NCI-H524 treated with DMSO at 0.1 percent for 48 hours (cell line): ENCODE measurements around the gene NYAP1.
"Not testable (repeated sequence)": the region's sequence is repeated elsewhere in the genome, so short reads cannot be mapped to it uniquely, and the experiment has no call there.

Experiments
- DNase-seq: peaks from one replicate; lab custom pipeline; 2025; lab: John Stamatoyannopoulos, UW

The NYAP1 gene

DNA sequence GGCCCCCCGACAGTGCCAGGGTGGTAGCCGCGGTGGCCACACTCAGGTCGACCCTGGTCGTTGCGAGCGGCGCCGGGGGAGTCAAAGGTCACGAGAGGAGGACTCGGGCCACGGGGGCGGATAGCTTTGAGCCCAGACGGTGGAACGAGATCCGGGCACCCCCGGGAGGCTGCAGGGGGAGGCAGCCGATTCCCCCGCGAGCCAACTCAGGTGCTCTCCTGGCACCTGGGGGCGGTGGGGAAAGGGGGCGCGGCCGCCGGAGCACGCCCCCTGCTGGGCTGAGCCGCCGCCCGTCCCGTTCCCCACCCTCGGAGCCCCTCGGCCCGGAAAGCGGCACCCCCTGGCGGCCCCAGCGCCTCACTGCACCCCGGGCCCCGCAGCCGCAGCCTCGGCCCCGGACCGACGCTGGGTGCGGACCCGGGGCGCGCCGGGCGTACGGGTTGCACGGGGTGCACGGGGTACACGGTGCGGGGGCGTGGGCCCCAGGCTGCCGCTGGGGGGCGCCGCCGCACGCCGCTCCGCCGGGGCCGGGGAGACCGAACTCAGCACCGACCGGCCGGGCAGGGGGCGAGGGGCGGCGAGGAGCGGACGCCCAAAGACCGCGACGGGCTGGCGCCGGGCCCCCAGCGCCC is 521 bp upstream of the NYAP1 start:
- DNase-seq, result no peak

DNA sequence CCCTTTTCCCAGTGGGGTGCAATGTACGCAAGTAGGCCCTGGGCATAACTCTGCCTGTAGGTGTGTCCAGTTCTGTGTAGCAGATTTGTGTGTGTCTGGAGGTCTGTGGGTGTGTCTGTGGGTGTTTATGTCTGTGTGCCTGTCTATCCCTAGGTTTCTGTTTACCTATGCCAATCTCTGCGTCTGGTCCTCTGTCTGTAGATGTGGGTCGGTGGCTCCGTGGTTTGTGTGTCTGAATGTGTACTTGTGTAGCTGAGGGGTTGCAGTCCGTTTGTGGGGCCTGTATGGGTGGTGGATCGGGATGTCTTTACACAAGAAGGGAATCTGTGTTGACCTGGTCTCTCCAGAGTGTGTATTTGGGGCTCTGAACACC is 932 bp downstream of the NYAP1 start:
- DNase-seq, result no peak

DNA sequence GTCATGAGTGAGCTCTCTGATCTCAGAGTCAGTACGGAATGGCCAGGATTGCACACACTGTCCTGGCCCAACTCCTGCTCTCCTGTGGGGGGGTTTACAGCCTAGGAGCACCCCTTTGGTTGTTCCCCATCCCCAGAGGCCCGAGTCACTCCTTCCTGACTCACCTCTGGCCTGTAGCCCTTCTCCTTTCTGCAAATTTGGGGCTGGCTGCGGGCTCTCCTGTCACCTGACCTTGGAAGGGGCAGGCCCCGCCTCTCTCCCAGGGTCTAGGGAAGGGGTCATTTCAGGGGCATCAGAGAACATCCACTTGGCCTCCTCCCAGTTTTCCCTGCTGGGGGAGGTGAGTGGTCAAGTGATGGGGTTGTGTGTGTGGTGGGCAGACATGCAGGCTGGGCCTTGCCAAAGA is 1.7 kb downstream of the NYAP1 start:
- DNase-seq, result no peak

DNA sequence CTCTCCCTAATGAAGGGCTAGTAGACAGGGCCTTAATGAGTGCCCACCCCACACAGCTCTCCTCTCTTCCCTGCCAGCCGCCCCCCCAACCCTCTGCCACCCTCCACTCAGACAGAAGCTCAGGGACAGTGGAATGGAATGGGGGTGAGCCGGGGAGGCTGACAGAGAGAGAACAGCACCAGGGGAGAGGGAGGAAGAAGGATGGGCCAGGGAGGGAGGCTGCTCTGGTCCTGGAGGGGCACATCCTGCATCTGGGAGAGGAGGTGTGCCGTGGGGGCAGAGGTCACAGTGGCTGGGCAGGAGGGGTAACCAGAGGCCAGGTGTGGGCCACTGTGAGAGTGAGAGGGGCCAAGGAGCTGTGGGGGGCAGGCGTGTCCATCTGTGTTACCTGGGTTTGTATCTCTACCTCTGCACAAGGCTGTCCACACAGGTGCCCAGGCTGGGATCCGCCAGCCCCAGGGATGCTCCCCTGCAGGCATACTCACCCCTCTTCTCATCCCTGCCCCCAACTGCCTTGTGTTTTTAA is 2.4 kb downstream of the NYAP1 start:
- DNase-seq, result no peak

DNA sequence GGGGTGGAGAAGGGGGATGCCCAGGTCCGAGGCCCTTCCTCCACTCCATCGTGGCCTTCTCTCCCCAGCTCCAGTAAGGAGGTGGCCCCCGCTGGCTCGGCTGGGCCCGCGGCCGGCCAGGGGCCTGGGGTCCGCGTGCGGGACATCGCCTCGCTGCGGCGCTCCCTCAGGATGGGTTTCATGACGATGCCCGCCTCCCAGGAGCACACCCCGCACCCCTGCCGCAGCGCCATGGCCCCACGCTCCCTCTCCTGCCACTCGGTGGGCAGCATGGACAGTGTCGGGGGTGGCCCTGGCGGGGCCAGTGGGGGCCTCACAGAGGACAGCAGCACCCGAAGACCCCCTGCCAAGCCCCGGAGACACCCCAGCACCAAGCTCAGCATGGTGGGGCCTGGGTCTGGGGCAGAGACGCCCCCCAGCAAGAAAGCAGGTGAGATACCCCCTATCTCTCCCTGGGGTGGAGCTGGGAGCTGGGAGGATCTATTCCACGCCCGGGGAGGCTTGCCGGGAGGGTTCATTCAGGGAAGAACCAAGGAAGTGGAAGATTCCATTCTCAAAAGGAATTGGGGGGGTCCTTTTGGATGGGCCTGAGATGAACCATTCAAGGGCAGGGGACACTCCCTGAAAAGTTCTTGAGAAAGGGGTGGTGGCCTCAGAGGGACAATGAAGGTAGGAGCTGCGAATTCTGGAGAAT is 3.2 kb downstream of the NYAP1 start:
- DNase-seq, result no peak

DNA sequence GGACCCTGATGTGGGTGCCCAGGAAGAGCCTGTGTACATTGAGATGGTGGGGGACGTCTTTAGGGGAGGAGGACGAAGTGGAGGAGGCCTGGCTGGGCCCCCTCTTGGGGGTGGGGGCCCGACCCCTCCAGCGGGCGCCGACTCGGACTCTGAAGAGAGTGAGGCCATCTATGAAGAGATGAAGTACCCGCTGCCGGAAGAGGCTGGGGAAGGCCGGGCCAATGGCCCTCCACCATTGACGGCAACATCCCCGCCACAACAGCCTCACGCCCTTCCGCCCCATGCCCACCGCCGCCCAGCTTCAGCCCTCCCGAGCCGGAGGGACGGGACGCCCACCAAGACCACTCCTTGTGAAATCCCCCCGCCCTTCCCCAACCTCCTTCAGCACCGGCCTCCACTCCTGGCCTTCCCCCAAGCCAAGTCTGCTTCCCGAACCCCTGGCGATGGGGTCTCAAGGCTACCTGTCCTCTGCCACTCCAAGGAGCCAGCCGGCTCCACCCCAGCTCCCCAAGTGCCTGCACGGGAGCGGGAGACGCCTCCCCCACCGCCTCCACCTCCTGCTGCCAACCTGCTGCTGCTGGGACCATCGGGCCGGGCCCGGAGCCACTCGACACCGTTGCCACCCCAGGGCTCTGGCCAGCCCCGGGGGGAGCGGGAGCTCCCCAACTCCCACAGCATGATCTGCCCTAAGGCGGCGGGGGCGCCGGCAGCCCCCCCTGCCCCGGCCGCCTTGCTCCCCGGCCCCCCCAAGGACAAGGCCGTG is 4.8 kb downstream of the NYAP1 start:
- DNase-seq, result no peak

DNA sequence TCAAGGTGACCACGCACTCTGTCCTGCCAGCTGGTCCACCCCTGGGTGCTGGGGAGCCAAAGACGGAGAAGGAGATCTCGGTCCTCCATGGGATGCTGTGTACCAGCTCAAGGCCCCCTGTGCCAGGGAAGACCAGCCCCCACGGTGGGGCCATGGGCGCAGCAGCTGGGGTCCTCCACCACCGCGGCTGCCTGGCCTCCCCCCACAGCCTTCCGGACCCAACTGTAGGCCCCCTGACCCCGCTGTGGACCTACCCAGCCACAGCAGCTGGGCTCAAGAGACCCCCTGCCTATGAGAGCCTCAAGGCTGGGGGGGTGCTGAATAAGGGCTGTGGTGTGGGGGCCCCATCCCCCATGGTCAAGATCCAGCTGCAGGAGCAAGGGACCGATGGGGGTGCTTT is 5.4 kb downstream of the NYAP1 start:
- DNase-seq, result no peak

DNA sequence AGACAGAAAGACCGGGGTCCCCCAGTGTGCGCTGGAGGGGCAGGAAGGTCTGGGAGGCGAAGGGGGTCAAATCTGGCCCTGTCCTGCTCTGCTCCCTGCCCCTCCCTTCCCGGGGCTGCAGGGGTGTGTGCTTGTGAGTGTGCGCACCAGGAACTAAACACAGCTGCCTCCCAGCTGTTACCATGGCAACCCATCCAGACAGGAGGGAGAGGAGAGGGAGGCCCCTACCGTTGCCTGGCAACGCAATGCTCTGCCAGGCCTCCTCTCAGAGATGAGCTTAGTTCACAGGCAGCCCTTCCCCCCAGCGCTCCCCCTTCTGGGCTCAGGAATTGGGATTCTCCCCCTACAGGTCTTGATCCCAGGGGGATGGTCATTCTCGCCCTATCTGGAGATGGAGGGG is 6.1 kb downstream of the NYAP1 start:
- peak; percentile 80 for DNase-seq

DNA sequence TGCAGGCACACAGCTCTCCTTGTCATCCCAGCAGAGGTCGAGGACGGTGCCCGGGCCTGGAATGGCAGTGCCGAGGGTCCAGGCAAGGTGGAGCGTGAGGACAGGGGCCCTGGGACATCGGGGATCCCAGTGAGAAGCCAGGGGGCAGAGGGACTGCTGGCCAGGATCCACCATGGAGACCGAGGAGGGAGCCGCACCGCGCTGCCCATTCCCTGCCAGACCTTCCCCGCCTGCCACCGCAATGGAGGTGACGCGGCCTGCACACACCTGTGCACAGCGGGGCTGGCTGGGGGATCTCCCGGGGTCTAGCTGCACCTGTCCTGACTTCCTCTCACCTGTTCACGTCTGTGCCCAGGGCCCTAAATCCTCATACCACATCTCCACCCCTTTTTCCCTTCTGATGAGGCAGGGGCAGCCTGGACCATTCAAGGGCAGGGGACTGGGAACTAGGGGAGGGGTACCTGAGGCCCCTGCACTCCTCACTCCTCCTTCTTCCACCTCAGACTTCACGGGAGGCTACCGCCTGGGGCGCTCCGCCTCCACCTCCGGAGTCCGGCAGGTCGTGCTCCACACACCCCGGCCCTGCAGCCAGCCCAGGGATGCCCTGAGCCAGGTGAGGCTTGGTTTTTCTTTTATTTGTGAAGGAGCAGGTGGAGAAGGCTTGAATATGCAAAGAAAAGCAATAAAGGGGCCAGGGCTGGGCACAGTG is 6.9 kb downstream of the NYAP1 start:
- no peak for DNase-seq

DNA sequence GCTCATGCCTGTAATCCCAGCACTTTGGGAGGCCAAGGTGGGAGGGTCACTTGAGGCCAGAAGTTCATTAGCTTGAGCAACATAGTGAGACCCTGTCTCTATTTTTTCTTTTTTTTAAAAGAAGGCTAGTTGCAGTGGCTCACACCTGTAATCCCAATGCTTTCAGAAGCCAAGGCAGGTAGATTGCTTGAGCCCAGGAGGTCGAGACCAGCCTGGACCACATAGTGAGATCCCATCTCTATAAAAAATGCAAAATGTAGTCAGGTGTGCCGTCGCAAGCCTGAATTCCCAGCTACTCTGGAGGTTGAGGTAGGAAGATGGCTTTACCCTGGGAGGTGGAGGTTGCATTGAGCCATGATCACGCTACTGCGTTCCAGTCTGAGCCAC is 7.5 kb downstream of the NYAP1 start:
- DNase-seq, result no peak

DNA sequence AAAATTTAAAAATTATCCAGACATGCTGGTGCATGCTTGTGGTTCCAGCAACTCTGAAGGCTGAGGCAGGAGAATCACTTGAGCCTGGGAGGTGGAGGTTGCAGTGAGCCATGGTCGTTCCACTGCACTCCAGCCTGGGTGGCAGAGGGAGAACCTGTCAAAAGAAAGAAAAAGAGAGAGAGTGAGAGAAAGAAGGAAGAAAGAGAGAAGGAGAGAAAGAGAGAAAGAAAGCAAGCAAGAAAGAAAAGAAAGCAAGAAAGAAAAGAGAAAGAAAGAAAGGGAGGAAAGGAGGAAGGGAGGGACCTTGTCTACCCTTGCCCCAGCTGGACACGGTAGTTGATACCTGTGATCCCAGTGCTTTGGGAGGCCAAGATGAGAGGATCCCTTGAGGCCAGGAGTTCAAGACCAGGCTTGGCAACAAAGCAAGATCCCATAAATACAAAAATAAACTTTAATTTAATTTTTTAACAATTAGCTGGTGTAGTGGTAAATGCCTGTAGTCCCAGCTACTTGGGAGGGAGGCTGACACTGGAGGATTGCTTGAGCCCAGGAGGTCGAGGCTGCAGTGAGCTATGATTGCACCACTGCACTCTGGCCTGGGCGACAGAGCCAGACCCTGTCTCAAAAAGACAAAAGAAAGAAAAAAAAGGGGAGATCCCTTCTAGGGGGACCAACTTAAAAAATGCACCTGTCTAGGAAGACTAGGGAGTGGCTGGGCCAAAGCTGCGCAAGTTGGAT is 9.2 kb downstream of the NYAP1 start:
- no peak for DNase-seq

DNA sequence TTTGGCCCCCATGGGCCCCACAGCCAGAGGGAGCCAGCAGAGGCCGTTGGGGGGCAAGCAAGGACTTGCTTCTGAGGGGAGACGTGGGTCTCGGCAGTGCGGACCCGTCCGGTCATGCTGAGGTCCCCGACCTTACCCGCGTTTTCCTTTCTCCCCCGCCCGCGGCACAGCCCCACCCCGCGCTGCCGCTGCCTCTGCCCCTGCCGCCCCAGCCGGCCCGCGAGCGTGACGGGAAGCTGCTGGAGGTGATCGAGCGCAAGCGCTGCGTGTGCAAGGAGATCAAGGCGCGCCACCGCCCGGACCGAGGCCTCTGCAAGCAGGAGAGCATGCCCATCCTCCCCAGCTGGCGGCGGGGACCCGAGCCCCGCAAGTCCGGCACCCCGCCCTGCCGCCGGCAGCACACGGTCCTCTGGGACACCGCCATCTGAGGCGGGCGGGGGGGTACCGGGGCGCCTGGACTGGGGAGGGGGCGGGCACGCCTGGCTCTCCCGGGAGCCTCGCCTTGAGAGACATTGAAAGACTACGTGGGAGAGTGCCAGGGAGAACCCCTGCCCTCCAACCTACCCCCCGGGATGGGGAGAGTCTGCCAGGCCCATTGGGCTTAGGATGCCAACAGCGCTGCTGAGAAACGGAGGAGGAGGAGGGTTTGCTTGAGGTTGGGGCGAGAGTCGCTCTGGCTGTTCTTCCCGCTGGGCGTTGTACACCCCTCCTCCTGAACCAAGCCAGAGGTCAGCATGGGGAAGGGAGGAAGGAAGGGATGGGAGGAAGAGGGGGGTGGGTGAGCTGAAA is 9.9 kb downstream of the NYAP1 start:
- DNase-seq, result no peak

DNA sequence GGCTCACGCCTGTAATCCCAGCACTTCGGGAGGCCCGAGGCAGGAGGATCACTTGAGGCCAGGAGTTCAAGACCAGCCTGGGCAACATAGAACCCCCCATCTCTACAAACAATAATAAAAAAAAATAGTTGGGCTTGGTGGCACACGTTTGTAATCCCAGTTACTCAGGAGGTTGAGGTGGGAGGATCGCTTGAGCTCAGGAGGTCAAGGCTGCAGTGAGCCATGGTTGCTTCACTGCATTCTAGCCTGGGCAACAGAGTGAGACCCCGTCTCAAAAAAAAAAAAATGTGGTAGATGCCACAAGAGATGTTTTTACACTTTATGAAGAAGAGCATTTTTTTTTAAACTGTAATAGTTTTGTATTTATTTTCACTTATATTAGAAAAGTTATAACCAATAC is 12.8 kb downstream of the NYAP1 start:
- no peak for DNase-seq

DNA sequence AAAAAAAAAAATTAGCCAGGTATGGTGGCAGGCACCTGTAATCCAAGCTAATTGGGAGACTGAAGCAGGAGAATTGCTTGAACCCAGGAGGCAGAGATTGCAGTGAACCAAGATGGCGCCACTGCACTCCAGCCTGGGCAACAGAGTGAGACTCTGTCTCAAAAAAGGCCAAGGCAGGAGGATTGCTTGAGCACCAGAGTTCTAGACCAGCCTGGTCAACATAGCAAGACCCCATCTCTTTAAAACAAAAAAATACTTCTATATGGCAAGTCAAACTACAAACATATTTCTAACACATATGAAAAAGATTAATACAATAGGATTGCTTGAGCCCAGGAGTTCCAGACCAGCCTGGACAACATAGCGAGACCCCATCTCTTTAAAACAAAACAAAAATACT is 17.0 kb downstream of the NYAP1 start:
- not testable (repeated sequence) for DNase-seq

DNA sequence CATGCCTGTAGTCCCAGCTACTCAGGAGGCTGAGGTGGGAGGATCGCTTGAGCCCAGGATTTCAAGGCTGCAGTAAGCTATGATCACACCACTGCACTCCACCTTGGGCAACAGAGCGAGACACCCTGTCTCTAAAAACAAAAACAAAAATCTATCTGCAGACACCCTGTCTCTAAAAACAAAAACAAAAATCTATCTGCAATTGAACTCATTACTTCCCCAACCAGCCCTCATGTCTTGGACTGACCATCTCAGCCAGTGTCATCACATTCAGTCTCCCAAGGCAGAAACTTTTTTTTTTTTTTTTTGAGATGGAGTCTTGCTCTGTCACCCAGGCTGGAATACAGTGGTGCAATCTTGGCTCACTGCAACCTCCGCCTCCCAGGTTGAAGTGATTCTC is 20.3 kb downstream of the NYAP1 start:
- DNase-seq, result not testable (repeated sequence)

DNA sequence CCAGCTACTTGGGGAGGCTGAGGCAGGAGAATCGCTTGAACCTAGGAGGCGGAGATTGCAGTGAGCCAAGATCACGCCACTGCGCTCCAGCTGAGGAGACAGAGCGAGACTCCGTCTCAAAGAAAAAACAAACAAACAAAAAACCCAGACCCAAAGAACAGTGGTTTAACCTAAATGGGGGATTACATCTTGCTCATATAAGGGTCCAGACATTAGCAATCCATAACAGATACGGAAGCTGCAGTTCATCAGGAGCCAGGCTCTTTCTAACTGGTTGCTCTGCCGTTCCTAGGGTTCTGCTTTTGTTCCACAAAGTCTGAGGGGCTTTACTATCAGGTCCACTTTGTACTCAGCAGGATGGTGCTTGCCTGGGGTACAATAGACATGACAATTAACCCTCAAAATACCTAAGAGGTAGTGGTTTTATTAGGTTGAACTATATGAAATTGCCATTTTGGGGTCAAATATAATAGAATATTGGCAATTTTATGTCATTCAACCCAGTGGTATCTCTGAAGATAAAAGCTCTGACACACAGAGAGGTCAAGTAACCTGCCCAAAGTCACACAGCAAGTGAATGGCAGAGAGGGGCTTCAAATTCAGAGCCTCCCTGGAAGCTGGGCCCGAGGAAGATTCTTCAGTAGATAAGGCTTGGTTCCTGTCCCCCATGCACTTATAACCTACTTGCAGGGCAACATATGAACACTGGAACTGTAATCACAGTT is 21.3 kb downstream of the NYAP1 start:
- DNase-seq, result no peak

DNA sequence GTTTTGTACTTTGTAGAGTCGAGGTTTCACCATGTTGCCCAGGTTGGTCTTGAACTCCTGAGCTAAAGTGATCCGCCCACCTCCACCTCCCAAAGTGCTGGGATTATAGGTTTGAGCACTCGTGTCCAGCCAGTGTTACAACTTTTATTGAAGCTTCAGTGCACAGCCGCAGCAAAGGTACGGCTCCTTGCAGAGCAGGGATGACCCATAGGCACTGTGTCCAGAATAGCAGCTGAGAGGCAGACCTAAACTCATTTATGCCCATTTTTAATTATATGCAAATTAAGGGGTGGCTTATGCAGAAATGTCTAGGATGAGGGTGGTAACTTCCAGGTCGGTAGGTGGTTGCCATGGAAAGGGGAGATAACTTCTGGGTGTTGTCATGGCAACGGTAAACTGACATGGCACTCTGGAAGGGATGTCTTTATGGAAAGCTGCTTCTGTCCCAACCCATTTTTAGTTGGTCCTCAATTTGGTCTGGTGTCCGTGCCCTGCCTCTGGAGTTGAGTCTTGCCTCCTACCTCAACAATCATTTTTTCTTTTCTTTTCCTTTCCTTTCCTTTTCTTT is 22.7 kb downstream of the NYAP1 start:
- DNase-seq, result no peak

DNA sequence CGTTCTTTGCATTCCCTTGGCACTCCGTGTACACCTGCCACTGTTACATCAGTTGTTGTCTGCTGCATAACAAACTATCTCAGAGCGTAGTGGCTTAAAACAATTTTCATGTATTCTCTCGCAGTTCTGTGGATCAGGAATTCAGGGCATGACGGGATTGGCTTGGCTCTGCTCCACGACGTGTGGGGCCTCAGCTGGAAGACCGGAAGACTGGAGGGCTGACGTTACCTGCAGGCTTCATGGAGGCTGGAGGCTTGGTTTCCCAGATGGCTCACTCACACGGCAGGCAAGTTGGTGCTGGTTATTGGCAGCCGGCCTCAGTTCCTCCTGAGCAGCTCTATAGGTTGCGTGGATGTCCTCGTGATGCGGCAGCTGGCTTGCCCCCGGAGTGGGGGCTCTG is 25.5 kb downstream of the NYAP1 start:
- DNase-seq, result no peak

DNA sequence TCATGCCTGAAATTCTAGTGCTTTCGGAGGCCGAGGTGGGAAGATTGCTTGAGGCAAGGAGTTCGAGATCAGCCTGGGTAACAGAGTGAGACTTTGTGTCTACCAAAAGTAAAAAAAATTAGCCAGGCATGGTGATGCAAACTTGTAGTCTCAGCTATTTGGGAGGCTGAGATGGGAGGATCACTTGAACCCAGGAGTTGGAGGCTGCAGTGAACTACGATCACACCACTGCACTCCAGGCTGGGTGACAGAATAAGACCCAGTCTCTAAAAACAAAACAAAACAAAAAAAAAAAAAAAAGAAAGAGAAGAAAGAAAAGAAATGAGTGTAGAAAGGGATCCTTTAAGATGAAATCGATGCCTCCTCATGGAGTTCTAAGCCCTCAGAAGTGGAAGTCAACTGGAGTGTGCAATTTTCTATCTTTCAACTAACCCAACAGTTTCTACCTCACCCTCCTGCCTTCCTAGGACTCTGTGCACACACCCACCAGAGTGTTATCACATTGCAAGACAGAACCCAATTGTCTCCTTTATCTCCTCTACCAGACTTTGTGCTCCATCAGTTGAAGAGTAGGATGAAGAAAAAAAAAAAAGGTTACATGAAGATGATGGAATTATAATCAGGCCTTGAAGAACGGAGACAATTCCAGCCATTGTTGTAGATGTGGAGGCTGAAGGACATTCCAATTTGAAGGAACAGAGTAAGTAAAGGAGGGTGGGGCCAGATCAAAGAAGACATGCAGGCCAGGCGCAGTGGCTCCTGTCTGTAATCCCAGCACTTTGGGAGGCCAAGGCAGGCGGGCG is 26.9 kb downstream of the NYAP1 start:
- DNase-seq, result no peak
